GM06990 (cell line): ENCODE data around the gene PGM2L1.

ENCODE experiments used
- DNase-seq: peaks from one replicate; pipeline ENCODE4 v3.0.0-alpha.2; 2011; ENCODE audit not compliant: insufficient read length; ENCODE audit errors: extremely low read depth
- H3K27me3 ChIP-seq: replicated peaks from 2 replicates; pipeline ENCODE4 v1.6.0; 2011; ENCODE audit warnings: low read length; ENCODE audit not compliant: control insufficient read depth, insufficient read depth
- H3K36me3 ChIP-seq: 2 replicates; pipeline ENCODE4 v1.5.1; 2011; ENCODE audit warnings: low read length; ENCODE audit not compliant: control insufficient read depth, insufficient read depth
- H3K4me3 ChIP-seq: replicated peaks from 2 replicates; pipeline ENCODE4 v1.5.1; 2011; ENCODE audit warnings: low read depth, mild to moderate bottlenecking, control low read depth, low read length
- TF ChIP-seq, protein P1 (sequence below): IDR thresholded peaks from 2 replicates; pipeline ENCODE4 v1.5.1; 2011; ENCODE audit warnings: low read length, control low read depth, mild to moderate bottlenecking, inconsistent platforms; ENCODE audit not compliant: insufficient read depth, poor library complexity, severe bottlenecking

The PGM2L1 gene

DNA sequence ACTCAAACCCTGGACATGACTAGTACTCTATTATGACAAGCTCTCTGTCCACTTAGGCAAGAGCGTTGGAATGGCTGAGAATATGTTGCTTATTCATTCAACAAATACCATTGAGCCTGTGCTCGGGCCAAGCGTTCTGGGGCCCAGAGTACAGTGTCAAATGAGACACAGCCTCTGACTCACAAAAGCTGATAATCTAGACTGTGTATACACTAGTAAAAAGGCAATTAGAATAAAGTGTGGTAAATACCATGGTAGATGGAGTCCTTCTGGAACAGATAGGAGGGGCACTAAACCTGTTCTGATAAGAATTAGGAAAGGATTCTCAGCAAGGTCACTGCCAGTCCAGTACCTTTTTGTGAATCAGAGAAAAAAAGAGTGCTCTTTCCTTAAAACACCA, 44.4 kb upstream of the PGM2L1 start:
- no peak for DNase-seq
- Histone ChIP-seq H3K27me3 (no peaks in the 10 kb centered on the region), H3K4me3 (no peak overlapping the region), H3K36me3 (no peaks in the 10 kb centered on the region)
- TF ChIP-seq, protein P1, sequence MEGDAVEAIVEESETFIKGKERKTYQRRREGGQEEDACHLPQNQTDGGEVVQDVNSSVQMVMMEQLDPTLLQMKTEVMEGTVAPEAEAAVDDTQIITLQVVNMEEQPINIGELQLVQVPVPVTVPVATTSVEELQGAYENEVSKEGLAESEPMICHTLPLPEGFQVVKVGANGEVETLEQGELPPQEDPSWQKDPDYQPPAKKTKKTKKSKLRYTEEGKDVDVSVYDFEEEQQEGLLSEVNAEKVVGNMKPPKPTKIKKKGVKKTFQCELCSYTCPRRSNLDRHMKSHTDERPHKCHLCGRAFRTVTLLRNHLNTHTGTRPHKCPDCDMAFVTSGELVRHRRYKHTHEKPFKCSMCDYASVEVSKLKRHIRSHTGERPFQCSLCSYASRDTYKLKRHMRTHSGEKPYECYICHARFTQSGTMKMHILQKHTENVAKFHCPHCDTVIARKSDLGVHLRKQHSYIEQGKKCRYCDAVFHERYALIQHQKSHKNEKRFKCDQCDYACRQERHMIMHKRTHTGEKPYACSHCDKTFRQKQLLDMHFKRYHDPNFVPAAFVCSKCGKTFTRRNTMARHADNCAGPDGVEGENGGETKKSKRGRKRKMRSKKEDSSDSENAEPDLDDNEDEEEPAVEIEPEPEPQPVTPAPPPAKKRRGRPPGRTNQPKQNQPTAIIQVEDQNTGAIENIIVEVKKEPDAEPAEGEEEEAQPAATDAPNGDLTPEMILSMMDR = no peak

DNA sequence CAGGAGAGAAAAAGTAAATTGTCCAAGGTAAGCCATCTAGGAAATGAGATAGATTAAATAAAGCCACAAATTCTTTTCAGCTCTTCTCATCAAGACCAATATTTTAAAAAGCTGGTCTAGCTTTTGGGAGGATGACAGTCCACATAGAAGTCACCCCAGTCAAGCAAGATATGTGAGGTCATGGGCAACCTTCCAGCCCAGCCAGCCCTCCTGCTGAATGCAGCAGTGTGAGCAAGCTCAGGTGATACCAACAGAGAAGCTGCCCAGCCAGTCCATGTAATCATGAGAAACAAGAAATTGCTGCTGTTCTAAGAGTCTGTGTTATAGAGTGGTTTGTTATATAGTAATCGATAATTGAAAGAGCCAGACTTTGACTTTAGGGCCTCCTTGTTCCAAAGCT, 40.4 kb upstream of the PGM2L1 start:
- Histone ChIP-seq H3K27me3 (no peaks in the 10 kb centered on the region), H3K36me3 (no peaks in the 10 kb centered on the region), H3K4me3 (no peak overlapping the region)
- no peak for DNase-seq
- TF ChIP-seq, protein P1 = no peak

DNA sequence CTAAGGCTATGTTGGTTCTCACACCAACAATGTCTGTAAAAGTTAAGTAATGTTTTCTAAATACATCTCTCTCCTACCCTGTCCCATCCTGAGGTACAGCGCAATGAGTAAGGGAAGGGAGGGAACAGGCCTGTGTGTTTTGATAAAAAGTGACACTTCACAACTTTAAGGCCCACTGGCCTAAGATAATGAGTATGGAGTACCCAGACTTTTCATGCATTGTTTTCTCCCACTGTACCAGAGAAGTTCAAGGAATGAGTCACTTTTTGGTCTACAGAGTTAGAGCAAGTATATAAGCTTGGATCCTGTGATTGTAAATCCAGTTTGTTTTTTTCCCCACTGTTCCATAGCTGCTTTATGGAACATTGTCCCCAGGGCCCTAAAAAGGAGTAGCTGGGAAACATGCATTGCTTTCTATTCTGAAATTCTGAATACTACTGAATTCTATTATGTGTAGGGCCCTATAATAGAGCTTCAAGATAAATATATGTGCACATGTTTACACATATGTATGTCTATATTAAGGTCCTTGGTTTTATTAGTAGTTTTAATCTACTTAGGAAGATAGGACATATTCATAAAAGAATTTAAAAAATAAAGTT, 39.3 kb upstream of the PGM2L1 start:
- Histone ChIP-seq H3K27me3 (no peaks in the 10 kb centered on the region), H3K4me3 (no peak overlapping the region), H3K36me3 (no peaks in the 10 kb centered on the region)
- TF ChIP-seq, protein P1 = no peak
- no peak for DNase-seq

DNA sequence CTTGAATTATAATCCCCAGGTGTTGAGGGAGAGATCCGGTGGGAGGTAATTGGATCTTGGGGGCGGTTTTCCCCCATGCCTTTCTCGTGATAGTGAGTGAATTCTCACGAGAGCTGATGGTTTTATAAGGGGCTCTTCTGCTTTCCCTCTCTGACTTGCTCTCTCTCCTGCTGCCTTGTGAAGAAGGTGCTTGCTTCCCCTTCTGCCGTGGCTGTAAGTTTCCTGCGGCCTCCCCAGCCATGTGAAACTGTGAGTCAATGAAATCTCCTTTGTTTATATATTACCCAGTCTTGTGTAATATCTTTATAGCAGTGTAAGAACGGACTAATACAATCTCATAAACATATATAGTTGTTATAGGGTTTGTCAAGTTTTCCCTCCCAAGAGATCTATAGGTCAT, 36.3 kb upstream of the PGM2L1 start:
- Histone ChIP-seq H3K27me3 (no peaks in the 10 kb centered on the region), H3K4me3 (no peak overlapping the region), H3K36me3 (no peaks in the 10 kb centered on the region)
- TF ChIP-seq, protein P1 = no peak
- no peak for DNase-seq

DNA sequence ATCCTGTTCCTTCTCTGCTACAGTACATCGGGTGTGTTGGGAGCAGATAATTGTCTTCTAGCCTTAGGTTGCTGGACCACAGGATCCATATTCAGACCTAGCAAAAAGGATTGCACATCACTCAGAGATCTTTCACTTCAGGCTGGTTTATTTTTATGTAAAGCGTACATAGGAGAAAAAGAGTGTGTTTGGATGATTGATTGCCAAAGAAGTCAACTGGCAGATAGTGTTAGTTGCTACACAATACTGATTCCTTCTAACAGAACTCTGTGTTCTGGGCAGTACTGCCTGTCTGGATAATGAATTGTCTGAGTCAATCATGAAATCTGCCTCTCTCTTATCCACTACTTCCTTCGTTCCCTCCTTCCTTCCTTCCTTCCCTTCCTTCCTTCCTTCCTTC, 31.0 kb upstream of the PGM2L1 start:
- TF ChIP-seq, protein P1 = no peak
- Histone ChIP-seq H3K36me3 (no peaks in the 10 kb centered on the region), H3K27me3 (no peaks in the 10 kb centered on the region), H3K4me3 (no peak overlapping the region)
- no peak for DNase-seq

DNA sequence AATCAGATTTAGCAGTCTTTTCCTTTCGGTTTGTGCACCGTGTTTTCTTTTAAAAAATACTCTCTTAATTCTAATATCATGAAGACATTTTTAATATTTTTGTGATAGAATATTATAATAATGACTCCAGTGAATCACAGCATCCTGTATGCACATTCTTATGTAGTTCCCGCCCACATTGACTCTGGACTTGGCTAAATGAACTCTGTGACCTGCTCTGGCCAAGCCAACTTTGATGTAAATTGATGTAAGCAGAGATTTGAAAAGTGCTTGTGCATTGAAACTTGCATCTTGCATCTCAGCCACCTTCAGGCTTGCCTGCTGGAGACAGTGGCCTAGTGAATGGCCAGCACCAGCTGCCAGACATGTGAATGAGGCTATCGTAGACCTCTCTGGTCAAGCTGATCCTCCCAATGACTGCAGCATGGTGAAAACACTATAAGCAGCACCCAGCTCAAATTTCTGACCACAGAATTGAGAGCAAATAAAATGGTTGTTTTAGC, 29.2 kb upstream of the PGM2L1 start:
- Histone ChIP-seq H3K27me3 (no peaks in the 10 kb centered on the region), H3K4me3 (no peak overlapping the region), H3K36me3 (no peaks in the 10 kb centered on the region)
- no peak for DNase-seq
- TF ChIP-seq, protein P1 = no peak
